Activated naive CD4-positive, alpha-beta T cell treated with anti-CD3 and anti-CD28 coated beads, Interleukin-2, amount 50 U/mL, for 72 hours (primary cell): Measurements from ENCODE around the gene FOSL2. TPM values are rescaled to one million over a fixed set of nuclear protein-coding genes. Genes with fewer than 3 reads are reported as not detected.

Experiments used
- ATAC-seq, 2 donors: fragments of 150-1000 bp; cut with Tn5 transposase; 2 replicates each; pipeline ENCODE4 v1.10.0; 2021; ENCODE audit warnings: mild to moderate bottlenecking in 2 of 2, moderate library complexity in 2 of 2
- DNase-seq, 2 donors: peaks; one replicate each; pipeline ENCODE4 v3.0.0; 2021 to 2022; ENCODE audit warnings: low spot score in 2 of 2
- H3K27ac Mint-ChIP-seq, 2 donors: one replicate each; pipeline ENCODE4 v1.8.0; 2022; ENCODE audit warnings: mild to moderate bottlenecking in 2 of 2, mixed read lengths in 2 of 2
- H3K36me3 Mint-ChIP-seq, 2 donors: one replicate each; pipeline ENCODE4 v1.8.0; 2022; ENCODE audit warnings: mixed read lengths in 2 of 2
- H3K9me3 Mint-ChIP-seq, 2 donors: one replicate each; pipeline ENCODE4 v1.8.0; 2022; ENCODE audit warnings: mixed read lengths in 2 of 2
- total RNA-seq, 2 donors: library from RNA; stranded (reverse); gene quantifications; one replicate each; pipeline ENCODE4 v1.2.3, GENCODE V29; 2022

FOSL2 gene
- total RNA-seq, 2 donors from 2014 or later, result 99.3 to 153 TPM

- Mint-ChIP-seq H3K36me3 (no peaks in the 10 kb centered on the region), H3K27ac (no peak overlapping the region), H3K9me3 (no peaks in the 10 kb centered on the region)
- DNase-seq (no peak), ATAC-seq (no peak)
Observed at GRCh38 chr2:28352610-28353195, 40.0 kb upstream of the FOSL2 start.

- DNase-seq (no peak), ATAC-seq (no peak)
- H3K9me3 Mint-ChIP-seq, result no peaks in the 10 kb centered on the region
- no peaks in the 10 kb centered on the region for H3K36me3 Mint-ChIP-seq
- peak overlapping the region in 1 of 2 donors; percentile 22 for H3K27ac Mint-ChIP-seq
Observed at GRCh38 chr2:28354920-28355520, 37.6 kb upstream of the FOSL2 start.

GRCh38 chr2:28355521-28356094 lies 37.0 kb upstream of the FOSL2 start:
- DNase-seq (no peak), ATAC-seq (no peak)
- Mint-ChIP-seq H3K9me3 (no peaks in the 10 kb centered on the region), H3K36me3 (no peaks in the 10 kb centered on the region), H3K27ac (no peak overlapping the region)

GRCh38 chr2:28356095-28356911 lies 36.4 kb upstream of the FOSL2 start:
- DNase-seq (no peak), ATAC-seq (no peak)
- H3K36me3 Mint-ChIP-seq, result no peaks in the 10 kb centered on the region
- no peaks in the 10 kb centered on the region for H3K9me3 Mint-ChIP-seq
- no peak overlapping the region for H3K27ac Mint-ChIP-seq

- ATAC-seq, result no peak
- Mint-ChIP-seq H3K27ac (no peak overlapping the region), H3K36me3 (no peaks in the 10 kb centered on the region), H3K9me3 (no peaks in the 10 kb centered on the region)
- DNase-seq, result no peak
Observed at GRCh38 chr2:28357055-28357454, 35.6 kb upstream of the FOSL2 start.

GRCh38 chr2:28357948-28358667 lies 34.5 kb upstream of the FOSL2 start:
- H3K27ac Mint-ChIP-seq, result peak overlapping the region; percentile 60 to 88
- H3K36me3 Mint-ChIP-seq, result no peaks in the 10 kb centered on the region
- H3K9me3 Mint-ChIP-seq, result no peaks in the 10 kb centered on the region
- DNase-seq (no peak), ATAC-seq (no peak)

- H3K36me3 Mint-ChIP-seq, result no peaks in the 10 kb centered on the region
- DNase-seq, result no peak
- H3K27ac Mint-ChIP-seq, result peak overlapping the region; percentile 88 to 93
- peak; percentile 1 to 27 for ATAC-seq
- no peaks in the 10 kb centered on the region for H3K9me3 Mint-ChIP-seq
Observed at GRCh38 chr2:28358668-28359201, 33.9 kb upstream of the FOSL2 start.

GRCh38 chr2:28359222-28360057 lies 33.2 kb upstream of the FOSL2 start:
- no peaks in the 10 kb centered on the region for H3K36me3 Mint-ChIP-seq
- H3K27ac Mint-ChIP-seq, result peak overlapping the region; percentile 88 to 93
- ATAC-seq (peak; percentile 86 to 92), DNase-seq (peak; percentile 73 to 95)
- no peaks in the 10 kb centered on the region for H3K9me3 Mint-ChIP-seq

GRCh38 chr2:28360058-28360717 lies 32.5 kb upstream of the FOSL2 start:
- DNase-seq (no peak), ATAC-seq (no peak)
- H3K9me3 Mint-ChIP-seq, result no peaks in the 10 kb centered on the region
- no peaks in the 10 kb centered on the region for H3K36me3 Mint-ChIP-seq
- peak overlapping the region in 1 of 2 donors; percentile 88 for H3K27ac Mint-ChIP-seq

- H3K9me3 Mint-ChIP-seq, result no peaks in the 10 kb centered on the region
- H3K36me3 Mint-ChIP-seq, result no peaks in the 10 kb centered on the region
- DNase-seq (no peak), ATAC-seq (peak in 1 of 2 donors; percentile 6)
- H3K27ac Mint-ChIP-seq, result peak overlapping the region; percentile 22 to 88
Observed at GRCh38 chr2:28360718-28361293, 31.9 kb upstream of the FOSL2 start.

GRCh38 chr2:28361991-28362710 lies 30.5 kb upstream of the FOSL2 start:
- peak overlapping the region; percentile 18 to 88 for H3K27ac Mint-ChIP-seq
- no peaks in the 10 kb centered on the region for H3K36me3 Mint-ChIP-seq
- DNase-seq (no peak), ATAC-seq (no peak)
- no peaks in the 10 kb centered on the region for H3K9me3 Mint-ChIP-seq

GRCh38 chr2:28362991-28363521 lies 29.6 kb upstream of the FOSL2 start:
- Mint-ChIP-seq H3K27ac (no peak overlapping the region), H3K36me3 (no peaks in the 10 kb centered on the region), H3K9me3 (no peaks in the 10 kb centered on the region)
- no peak for ATAC-seq
- no peak for DNase-seq

GRCh38 chr2:28363686-28364280 lies 28.9 kb upstream of the FOSL2 start:
- DNase-seq, result no peak
- H3K9me3 Mint-ChIP-seq, result no peaks in the 10 kb centered on the region
- no peak overlapping the region for H3K27ac Mint-ChIP-seq
- ATAC-seq, result no peak
- H3K36me3 Mint-ChIP-seq, result no peaks in the 10 kb centered on the region

GRCh38 chr2:28364610-28365009 lies 28.0 kb upstream of the FOSL2 start:
- Mint-ChIP-seq H3K9me3 (no peaks in the 10 kb centered on the region), H3K36me3 (no peaks in the 10 kb centered on the region), H3K27ac (no peak overlapping the region)
- ATAC-seq (no peak), DNase-seq (no peak)
